Natural killer cell (primary cell): Measurements from ENCODE around the gene CACNA1D. TPM values are rescaled to one million over a fixed set of nuclear protein-coding genes. Genes with fewer than 3 reads are reported as not detected.
A peak's percentile ranks its signal among the peaks of the same experiment; 100 is the strongest.

ENCODE experiments used
- ATAC-seq, 3 donors: fragments of 150-1000 bp in 2 of 3; fragments of 200-7000 bp in 1 of 3; cut with Tn5 transposase; 1 replicate in 1 of 3; 2 replicates in 2 of 3; pipeline ENCODE4 v1.10.0; 2021; ENCODE audit warnings: mild to moderate bottlenecking in 2 of 3, moderate library complexity in 2 of 3
- DNase-seq, 2 donors: peaks; one replicate each; pipeline versions ENCODE4 v3.0.0 to v3.0.0-alpha.2; 2013 to 2021; ENCODE audit warnings: mixed read lengths in 1 of 2
- H3K27ac ChIP-seq: one replicate; pipeline ENCODE4 v1.5.1; 2013; ENCODE audit warnings: mild to moderate bottlenecking, low read length
- H3K27me3 ChIP-seq: one replicate; pipeline ENCODE4 v1.6.1; 2013; ENCODE audit warnings: low read length; ENCODE audit not compliant: control insufficient read depth, insufficient read depth
- H3K36me3 ChIP-seq: one replicate; pipeline ENCODE4 v1.6.1; 2013; ENCODE audit warnings: low read length; ENCODE audit not compliant: control insufficient read depth, insufficient read depth
- H3K4me1 ChIP-seq: one replicate; pipeline ENCODE4 v1.6.1; 2013; ENCODE audit warnings: low read length; ENCODE audit not compliant: control insufficient read depth, insufficient read depth
- H3K4me3 ChIP-seq: one replicate; pipeline ENCODE4 v1.5.1; 2013; ENCODE audit warnings: low read length
- H3K9me3 ChIP-seq: one replicate; pipeline ENCODE4 v1.6.1; 2013; ENCODE audit warnings: low read length; ENCODE audit not compliant: control insufficient read depth, insufficient read depth
- H3K27ac Mint-ChIP-seq, 2 donors: one replicate each; pipeline ENCODE4 v1.8.0; 2022; ENCODE audit warnings: mild to moderate bottlenecking in 2 of 2, mixed read lengths in 2 of 2, moderate library complexity in 1 of 2
- H3K27me3 Mint-ChIP-seq, 2 donors: one replicate each; pipeline ENCODE4 v1.8.0; 2022; ENCODE audit warnings: low read depth in 2 of 2, mixed read lengths in 2 of 2
- H3K36me3 Mint-ChIP-seq: one replicate; pipeline ENCODE4 v1.8.0; 2022; ENCODE audit warnings: mixed read lengths
- H3K4me1 Mint-ChIP-seq, 2 donors: one replicate each; pipeline ENCODE4 v1.8.0; 2022; ENCODE audit warnings: mixed read lengths in 2 of 2
- H3K4me3 Mint-ChIP-seq: one replicate; pipeline ENCODE4 v1.8.0; 2022; ENCODE audit warnings: mild to moderate bottlenecking, moderate library complexity, mixed read lengths
- H3K9me3 Mint-ChIP-seq, 2 donors: one replicate each; pipeline ENCODE4 v1.8.0; 2022; ENCODE audit warnings: mixed read lengths in 2 of 2
- CTCF ChIP-seq: fragments of 200-600 bp; IDR thresholded peaks from one replicate; pipeline ENCODE4 v1.8.0; 2022; ENCODE audit warnings: antibody characterized with exemption
- WGBS: methylation state at CpG from one replicate; pipeline ENCODE4 v1.1.7; 2013; ENCODE audit warnings: missing lambda C conversion rate; ENCODE audit not compliant: insufficient coverage; 5-methylcytosine and 5-hydroxymethylcytosine counted together
- intact Hi-C: fragments of 100-400 bp; cut with micrococcal nuclease; formaldehyde crosslinking; loops from one replicate; pipeline ENCODE4 v1.14.2; 2022
- total RNA-seq, 4 donors: library from RNA; stranded (reverse); fragments of 120-200 nt in 1 of 4; gene quantifications; one replicate each; pipeline versions ENCODE4 v1.2.3 to v1.2.4, GENCODE V29; 2013 to 2022

The CACNA1D gene
- total RNA-seq, 3 donors from 2014 or later (not counting 1 experiment from before 2014, with no cell fraction given) = 0.54 to 10.1 TPM; not detected in 1

- no peak for DNase-seq
- ATAC-seq = peak in 1 of 3 donors; percentile 80
- H3K27me3 Mint-ChIP-seq = peaks cover 10 to 46% of the 10 kb centered on the region in 2 donors
- no peak overlapping the region for H3K27ac Mint-ChIP-seq
- H3K27me3 ChIP-seq = no peaks in the 10 kb centered on the region
- no peak for TF ChIP-seq CTCF
- no peaks in the 10 kb centered on the region for H3K9me3 Mint-ChIP-seq
- no peaks in the 10 kb centered on the region for H3K36me3 Mint-ChIP-seq
- H3K4me1 ChIP-seq = no peaks in the 10 kb centered on the region
- H3K36me3 ChIP-seq = no peaks in the 10 kb centered on the region
- H3K4me1 Mint-ChIP-seq = no peaks in the 10 kb centered on the region
- no peak overlapping the region for H3K4me3 ChIP-seq
- intact Hi-C loops = no loop called here
- WGBS = 74% methylated on average over 2 of the region's 5 CpGs
- H3K27ac ChIP-seq = no peak overlapping the region
- no peak overlapping the region for H3K4me3 Mint-ChIP-seq
- H3K9me3 ChIP-seq = no peaks in the 10 kb centered on the region
Observed at GRCh38 chr3:53725387-53725995, 231.1 kb downstream of the CACNA1D start.

- WGBS = 91% methylated on average over 9 of the region's 9 CpGs
- DNase-seq (no peak), ATAC-seq (no peak)
- Mint-ChIP-seq H3K36me3 (no peaks in the 10 kb centered on the region), H3K9me3 (no peaks in the 10 kb centered on the region), H3K4me3 (no peak overlapping the region), H3K27ac (no peak overlapping the region), H3K4me1 (no peaks in the 10 kb centered on the region), H3K27me3 (peaks cover 10 to 39% of the 10 kb centered on the region in 2 donors)
- H3K9me3 ChIP-seq = no peaks in the 10 kb centered on the region
- no peaks in the 10 kb centered on the region for H3K27me3 ChIP-seq
- no peaks in the 10 kb centered on the region for H3K36me3 ChIP-seq
- no peak overlapping the region for H3K4me3 ChIP-seq
- H3K4me1 ChIP-seq = no peaks in the 10 kb centered on the region
- H3K27ac ChIP-seq = no peak overlapping the region
- intact Hi-C loops = no loop called here
- TF ChIP-seq CTCF = no peak
Observed at GRCh38 chr3:53726643-53727042, 232.2 kb downstream of the CACNA1D start.

GRCh38 chr3:53728606-53729005, 234.2 kb downstream of the CACNA1D start:
- Histone ChIP-seq H3K36me3 (no peaks in the 10 kb centered on the region), H3K4me1 (no peaks in the 10 kb centered on the region), H3K4me3 (no peak overlapping the region), H3K27me3 (no peaks in the 10 kb centered on the region), H3K27ac (no peak overlapping the region), H3K9me3 (no peaks in the 10 kb centered on the region)
- no peaks in the 10 kb centered on the region for H3K36me3 Mint-ChIP-seq
- no peak for DNase-seq
- ATAC-seq = no peak
- intact Hi-C loops = no loop called here
- TF ChIP-seq CTCF = no peak
- H3K4me1 Mint-ChIP-seq = no peaks in the 10 kb centered on the region
- H3K9me3 Mint-ChIP-seq = no peaks in the 10 kb centered on the region
- no peak overlapping the region for H3K27ac Mint-ChIP-seq
- no peak overlapping the region for H3K4me3 Mint-ChIP-seq
- H3K27me3 Mint-ChIP-seq = peaks cover 10 to 22% of the 10 kb centered on the region in 2 donors

GRCh38 chr3:53729159-53729558, 234.7 kb downstream of the CACNA1D start:
- no peaks in the 10 kb centered on the region for H3K27me3 ChIP-seq
- H3K4me1 ChIP-seq = no peaks in the 10 kb centered on the region
- no peak overlapping the region for H3K4me3 ChIP-seq
- ATAC-seq = no peak
- no peaks in the 10 kb centered on the region for H3K9me3 ChIP-seq
- Mint-ChIP-seq H3K27me3 (peaks cover 7 to 17% of the 10 kb centered on the region in 2 donors), H3K36me3 (no peaks in the 10 kb centered on the region), H3K27ac (no peak overlapping the region), H3K4me3 (no peak overlapping the region), H3K4me1 (no peaks in the 10 kb centered on the region), H3K9me3 (no peaks in the 10 kb centered on the region)
- intact Hi-C loops = no loop called here
- no peaks in the 10 kb centered on the region for H3K36me3 ChIP-seq
- H3K27ac ChIP-seq = no peak overlapping the region
- TF ChIP-seq CTCF = no peak
- no peak for DNase-seq
- 88% methylated on average over 6 of the region's 6 CpGs for WGBS
